SJSA1 (cell line): Measurements from ENCODE around the gene HLA-DQA1. TPM values are rescaled to one million over a fixed set of nuclear protein-coding genes. Genes with fewer than 3 reads are reported as not detected.
"Not testable (repeated sequence)": the region's sequence is repeated elsewhere in the genome, so short reads cannot be mapped to it uniquely, and the experiment has no call there.

Experiments used
- DNase-seq, 2 experiments: peaks; one replicate each; pipeline ENCODE4 v3.0.0-alpha.2; 2015 to 2020; ENCODE audit warnings: low spot score in 2 of 2, low read depth in 1 of 2
- H3K27ac ChIP-seq: fragments of 250-450 bp; sonication (Bioruptor Pico); 2 replicates; pipeline ENCODE4 v1.5.1; 2020; ENCODE audit warnings: mild to moderate bottlenecking, moderate library complexity
- H3K27me3 ChIP-seq: fragments of 250-450 bp; sonication (Bioruptor Pico); replicated peaks from 2 replicates; pipeline ENCODE4 v1.5.1; 2020; ENCODE audit warnings: mild to moderate bottlenecking, moderate library complexity
- H3K36me3 ChIP-seq: fragments of 250-450 bp; sonication (Bioruptor Pico); 2 replicates; pipeline ENCODE4 v1.5.1; 2020; ENCODE audit warnings: mild to moderate bottlenecking
- H3K4me1 ChIP-seq: fragments of 250-450 bp; sonication (Bioruptor Pico); replicated peaks from 2 replicates; pipeline ENCODE4 v1.6.1; 2021; ENCODE audit warnings: mild to moderate bottlenecking
- H3K4me3 ChIP-seq: fragments of 250-450 bp; sonication (Bioruptor Pico); 2 replicates; pipeline ENCODE4 v1.5.1; 2020; ENCODE audit warnings: mild to moderate bottlenecking
- H3K9me3 ChIP-seq: fragments of 250-450 bp; sonication (Bioruptor Pico); replicated peaks from 2 replicates; pipeline ENCODE4 v1.5.1; 2020; ENCODE audit warnings: mild to moderate bottlenecking
- total RNA-seq: library from RNA; depleted of rRNA; stranded (reverse); fragments of >200 nt; shearing (Covaris generic); gene quantifications from 2 replicates; pipeline ENCODE4 v1.2.3, GENCODE V29; 2014

Gene HLA-DQA1
- total RNA-seq, 1 experiment from 2014 or later = not detected

- not testable (repeated sequence) for H3K4me3 ChIP-seq, H3K9me3 ChIP-seq, H3K27me3 ChIP-seq, H3K27ac ChIP-seq, H3K36me3 ChIP-seq, H3K4me1 ChIP-seq, DNase-seq
Measured at GRCh38 chr6:32657329-32657728, 20.1 kb downstream of the HLA-DQA1 start.

GRCh38 chr6:32657819-32658218, 20.6 kb downstream of the HLA-DQA1 start:
- H3K27ac ChIP-seq = not testable (repeated sequence)

GRCh38 chr6:32658268-32658897, 21.2 kb downstream of the HLA-DQA1 start:
- no peak overlapping the region for H3K4me3 ChIP-seq
- no peaks in the 10 kb centered on the region for H3K9me3 ChIP-seq
- H3K27me3 ChIP-seq = peaks cover 13% of the 10 kb centered on the region
- no peak for DNase-seq
- no peak overlapping the region for H3K27ac ChIP-seq
- no peaks in the 10 kb centered on the region for H3K4me1 ChIP-seq
- no peaks in the 10 kb centered on the region for H3K36me3 ChIP-seq

More at GRCh38 chr6:32657819-32658218, 20.6 kb downstream of the HLA-DQA1 start:
- H3K4me1 ChIP-seq, H3K36me3 ChIP-seq, H3K4me3 ChIP-seq, H3K27me3 ChIP-seq, H3K9me3 ChIP-seq, DNase-seq: not testable (repeated sequence)

GRCh38 chr6:32659856-32660595, 22.8 kb downstream of the HLA-DQA1 start:
- no peaks in the 10 kb centered on the region for H3K4me1 ChIP-seq
- H3K4me3 ChIP-seq = no peak overlapping the region
- no peak for DNase-seq

DNA sequence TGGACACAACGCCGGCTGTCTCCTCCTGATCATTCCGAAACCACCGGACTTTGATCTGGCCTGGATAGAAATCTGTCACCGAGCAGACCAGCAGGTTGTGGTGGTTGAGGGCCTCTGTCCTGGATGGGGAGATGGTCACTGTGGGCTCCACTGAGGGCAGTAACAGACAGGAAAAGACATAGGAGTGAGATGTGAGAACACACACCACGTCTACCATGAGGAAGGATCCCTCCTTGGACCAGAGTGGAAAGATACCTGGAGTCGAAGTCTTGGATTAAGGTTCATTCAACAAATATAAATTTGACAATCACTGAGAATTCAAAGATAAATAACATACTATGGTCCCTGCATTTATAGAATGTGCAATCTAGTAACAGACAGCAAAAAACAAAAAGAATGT, 24.9 kb downstream of the HLA-DQA1 start:
- Histone ChIP-seq H3K27me3 (peaks cover 47% of the 10 kb centered on the region), H3K4me3 (no peak overlapping the region), H3K9me3 (no peaks in the 10 kb centered on the region)

More at GRCh38 chr6:32659856-32660595, 22.8 kb downstream of the HLA-DQA1 start:
- H3K36me3 ChIP-seq = no peaks in the 10 kb centered on the region
- no peaks in the 10 kb centered on the region for H3K9me3 ChIP-seq
- no peak overlapping the region for H3K27ac ChIP-seq
- peaks cover 26% of the 10 kb centered on the region for H3K27me3 ChIP-seq

DNA sequence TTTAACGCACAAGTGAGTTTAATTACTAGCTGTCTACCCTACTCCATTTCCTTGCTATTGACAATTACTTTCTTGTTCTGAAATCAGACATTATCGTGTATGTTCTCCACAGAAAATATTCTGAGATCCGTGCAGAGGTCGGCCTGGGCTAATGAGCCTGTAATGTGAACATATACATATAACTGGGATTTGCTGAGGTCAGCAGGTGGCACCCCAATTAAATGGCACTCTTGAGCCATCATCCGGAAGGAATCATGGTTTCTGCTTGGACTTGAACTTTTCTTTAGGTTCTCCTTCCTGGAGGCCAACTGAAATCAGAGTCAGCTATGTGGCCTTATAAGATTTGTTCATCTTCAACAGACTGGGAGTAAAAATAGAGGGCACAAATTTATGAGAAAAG, 25.6 kb downstream of the HLA-DQA1 start:
- no peaks in the 10 kb centered on the region for H3K9me3 ChIP-seq
- H3K4me1 ChIP-seq = no peaks in the 10 kb centered on the region
- DNase-seq = no peak
- H3K4me3 ChIP-seq = no peak overlapping the region
- no peaks in the 10 kb centered on the region for H3K36me3 ChIP-seq
- H3K27ac ChIP-seq = no peak overlapping the region
- peaks cover 53% of the 10 kb centered on the region for H3K27me3 ChIP-seq

More for the DNA sequence above, 24.9 kb downstream of the HLA-DQA1 start:
- no peaks in the 10 kb centered on the region for H3K4me1 ChIP-seq
- DNase-seq = no peak
- H3K27ac ChIP-seq = no peak overlapping the region
- H3K36me3 ChIP-seq = no peaks in the 10 kb centered on the region

DNA sequence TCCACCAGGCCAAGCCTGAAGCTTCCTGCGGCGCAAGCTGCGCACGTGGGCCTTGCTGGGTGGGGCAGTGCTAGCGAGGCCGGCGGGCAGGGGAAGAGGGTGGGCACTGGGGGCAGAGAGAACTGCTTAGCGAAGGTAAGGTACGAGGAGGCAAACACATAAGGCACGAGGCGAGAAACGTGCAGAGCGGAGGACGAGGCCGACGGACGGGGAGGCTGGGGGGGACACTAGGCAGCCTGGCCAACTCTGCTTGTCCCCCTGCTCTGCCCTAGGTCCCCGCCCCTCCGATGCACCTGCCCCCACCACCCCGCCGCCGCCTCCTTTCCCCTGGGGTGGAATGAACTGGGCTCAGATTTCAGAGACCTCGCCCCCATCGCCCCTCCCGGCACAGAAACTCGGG, 27.1 kb downstream of the HLA-DQA1 start:
- Histone ChIP-seq H3K4me1 (no peaks in the 10 kb centered on the region), H3K27ac (no peak overlapping the region), H3K4me3 (no peak overlapping the region), H3K27me3 (peaks cover 56% of the 10 kb centered on the region), H3K9me3 (no peaks in the 10 kb centered on the region), H3K36me3 (no peaks in the 10 kb centered on the region)
- DNase-seq = no peak

GRCh38 chr6:32664827-32665362, 27.7 kb downstream of the HLA-DQA1 start:
- Histone ChIP-seq H3K27me3 (peaks cover 51% of the 10 kb centered on the region), H3K9me3 (no peaks in the 10 kb centered on the region), H3K4me3 (no peak overlapping the region), H3K4me1 (no peaks in the 10 kb centered on the region), H3K27ac (no peak overlapping the region), H3K36me3 (no peaks in the 10 kb centered on the region)
- no peak for DNase-seq

DNA sequence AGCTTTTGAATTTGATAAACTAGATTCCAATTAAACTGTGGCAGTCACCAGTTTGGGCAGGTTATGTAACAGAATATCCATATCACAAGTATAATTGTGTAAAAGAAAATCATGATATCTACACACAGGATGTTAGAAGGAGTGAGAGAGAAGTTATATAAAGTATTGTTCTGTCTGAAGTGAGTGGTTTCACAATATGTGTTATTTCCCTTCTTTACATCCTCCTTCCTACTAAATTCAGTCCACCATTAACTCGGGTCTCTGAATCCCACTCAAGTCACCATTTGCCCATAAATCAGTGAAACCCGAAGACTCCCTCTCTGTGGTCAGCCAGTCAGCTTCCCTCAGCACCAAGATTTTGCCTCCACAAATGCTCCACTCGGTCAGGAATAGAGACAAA, 28.5 kb downstream of the HLA-DQA1 start:
- no peak for DNase-seq
- H3K27ac ChIP-seq = no peak overlapping the region
- no peaks in the 10 kb centered on the region for H3K36me3 ChIP-seq
- no peaks in the 10 kb centered on the region for H3K9me3 ChIP-seq
- H3K27me3 ChIP-seq = peaks cover 51% of the 10 kb centered on the region
- H3K4me1 ChIP-seq = no peaks in the 10 kb centered on the region
- H3K4me3 ChIP-seq = no peak overlapping the region

GRCh38 chr6:32666420-32667300, 29.5 kb downstream of the HLA-DQA1 start, which contains the start of gene HLA-DQB1:
HLA-DQB1 (minus strand) TSS chr6:32666657; CDS start chr6:32666607, 50 bp downstream.
- no peaks in the 10 kb centered on the region for H3K36me3 ChIP-seq
- H3K27ac ChIP-seq = no peak within 1 kb of the TSS
- peaks cover 49% of the 10 kb centered on the region for H3K27me3 ChIP-seq
- no peaks in the 10 kb centered on the region for H3K4me1 ChIP-seq
- no peak for DNase-seq
- H3K4me3 ChIP-seq = no peak within 1 kb of the TSS
- H3K9me3 ChIP-seq = peaks cover under 1% of the 10 kb centered on the region; the same call in 1 of the 2 replicates

- no peak overlapping the region for H3K4me3 ChIP-seq
- no peaks in the 10 kb centered on the region for H3K4me1 ChIP-seq
- peaks cover 3% of the 10 kb centered on the region; the same call in 1 of the 2 replicates for H3K9me3 ChIP-seq
- DNase-seq = peak in 1 of 2 experiments; percentile 4
- H3K36me3 ChIP-seq = no peaks in the 10 kb centered on the region
- H3K27me3 ChIP-seq = peaks cover 44% of the 10 kb centered on the region
- no peak overlapping the region for H3K27ac ChIP-seq
Measured at GRCh38 chr6:32668226-32668747, 31.1 kb downstream of the HLA-DQA1 start.

DNA sequence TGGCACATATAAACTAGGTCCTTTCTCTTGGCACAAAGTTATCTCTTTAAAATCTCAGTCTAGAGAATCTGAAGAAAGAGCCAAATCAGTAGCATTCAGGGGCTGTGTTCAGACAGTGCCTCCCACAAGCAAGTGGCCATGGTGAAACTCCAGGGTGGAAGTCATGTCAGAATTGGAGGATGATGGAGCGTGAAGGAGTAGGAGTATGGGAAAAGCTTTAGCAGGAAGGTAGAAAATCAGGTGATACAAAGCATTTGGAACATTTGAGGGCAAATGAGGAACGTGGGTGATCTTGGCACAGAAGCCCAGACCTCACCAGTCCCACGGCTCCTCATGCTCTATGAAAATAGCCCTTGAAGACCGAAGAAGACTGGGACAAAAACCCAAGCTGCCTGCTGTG, 32.0 kb downstream of the HLA-DQA1 start:
- no peak for DNase-seq
- no peak overlapping the region for H3K27ac ChIP-seq
- peaks cover 34% of the 10 kb centered on the region for H3K27me3 ChIP-seq
- H3K9me3 ChIP-seq = peaks cover 3% of the 10 kb centered on the region; the same call in 1 of the 2 replicates
- H3K36me3 ChIP-seq = no peaks in the 10 kb centered on the region
- H3K4me1 ChIP-seq = no peaks in the 10 kb centered on the region
- H3K4me3 ChIP-seq = no peak overlapping the region

GRCh38 chr6:32669893-32670292, 32.7 kb downstream of the HLA-DQA1 start:
- H3K36me3 ChIP-seq = no peaks in the 10 kb centered on the region
- no peaks in the 10 kb centered on the region for H3K4me1 ChIP-seq
- H3K4me3 ChIP-seq = no peak overlapping the region
- peaks cover 31% of the 10 kb centered on the region for H3K27me3 ChIP-seq
- no peak for DNase-seq
- H3K27ac ChIP-seq = no peak overlapping the region
- peaks cover 3% of the 10 kb centered on the region; the same call in 1 of the 2 replicates for H3K9me3 ChIP-seq
